GM18907 (cell line): Measurements from ENCODE around the gene TARM1.

Source experiments
- ATAC-seq: cut with Tn5 transposase; IDR thresholded peaks from one replicate; pipeline ENCODE4 v1.9.1; 2021; ENCODE audit warnings: mild to moderate bottlenecking, moderate library complexity; ENCODE audit not compliant: unreplicated experiment

Gene TARM1

DNA sequence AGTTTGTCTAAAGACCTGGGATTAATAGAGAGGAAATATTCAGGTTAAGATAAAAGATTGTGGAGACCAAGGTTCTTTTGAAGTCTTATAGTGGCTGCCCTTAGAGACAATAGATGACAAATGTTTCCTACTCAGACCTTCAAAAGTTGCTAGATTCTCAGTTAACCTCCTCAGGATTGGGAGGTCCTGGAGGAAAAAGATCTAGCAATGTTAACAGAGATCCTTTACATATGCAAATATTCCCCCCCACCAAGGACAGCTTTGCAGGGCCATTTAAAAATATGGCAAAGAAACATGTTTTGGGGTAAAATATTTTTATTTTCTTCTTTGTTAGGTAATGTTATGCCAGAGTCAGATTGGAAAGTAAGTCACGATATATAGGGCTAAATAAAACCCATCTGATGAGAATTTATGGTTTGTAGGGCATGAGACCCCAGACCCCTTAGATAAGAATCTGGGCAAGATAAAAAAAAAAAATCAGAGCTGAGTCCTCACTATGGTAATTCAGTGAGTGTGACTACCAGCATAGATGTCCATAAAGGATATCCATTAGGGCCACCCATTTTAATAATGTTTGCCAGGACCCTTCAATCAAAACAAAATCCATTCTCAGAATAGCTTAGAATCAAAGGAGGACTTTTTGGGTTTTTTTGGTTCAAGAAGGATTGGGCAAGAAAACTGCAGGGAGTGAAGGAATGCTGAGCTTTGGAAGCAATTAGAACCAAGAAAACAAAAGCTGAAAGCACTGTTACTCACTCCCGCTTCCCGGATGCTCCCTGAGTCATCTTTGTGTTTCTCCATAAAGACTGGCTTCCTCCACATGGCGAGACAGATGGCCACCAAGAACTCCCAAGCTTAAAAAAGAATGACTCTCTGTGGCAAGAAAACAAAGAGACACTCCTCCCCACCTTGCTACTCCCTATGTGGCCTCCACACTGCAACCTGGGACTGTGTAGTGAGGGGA lies 45.7 kb downstream of the TARM1 start:
- ATAC-seq = no peak

DNA sequence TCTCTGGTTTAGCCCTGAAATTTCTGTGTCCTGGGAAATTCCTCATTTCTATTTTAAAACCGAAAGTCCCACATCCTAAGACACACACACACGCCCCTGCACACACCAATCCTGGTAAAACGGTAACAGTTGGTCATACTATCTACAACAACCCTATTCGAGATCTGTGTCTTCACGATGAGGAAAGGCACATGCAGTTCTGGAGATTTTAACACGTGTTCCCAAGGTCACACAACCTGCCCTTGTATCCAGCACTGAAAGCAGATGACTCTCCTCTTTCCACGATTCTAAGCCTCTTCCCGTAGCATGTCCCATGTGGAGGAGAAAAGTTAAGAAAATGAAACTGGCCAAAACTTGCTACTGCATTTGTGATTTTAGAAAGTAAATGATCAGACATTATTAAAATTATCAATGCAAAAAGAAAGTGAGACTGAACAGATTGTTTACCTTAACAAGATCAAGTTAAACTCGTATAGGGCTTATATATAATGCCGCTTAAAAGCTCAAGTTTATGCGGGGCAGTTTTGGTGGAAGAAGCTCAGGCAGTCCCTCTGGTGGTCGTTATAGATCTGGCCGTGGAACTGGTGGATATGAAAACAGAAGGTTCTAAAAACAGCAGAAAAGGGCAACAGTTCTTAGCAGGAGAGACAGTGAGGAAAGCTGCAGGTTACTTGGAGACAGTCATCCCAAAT lies 50.1 kb downstream of the TARM1 start:
- no peak for ATAC-seq

DNA sequence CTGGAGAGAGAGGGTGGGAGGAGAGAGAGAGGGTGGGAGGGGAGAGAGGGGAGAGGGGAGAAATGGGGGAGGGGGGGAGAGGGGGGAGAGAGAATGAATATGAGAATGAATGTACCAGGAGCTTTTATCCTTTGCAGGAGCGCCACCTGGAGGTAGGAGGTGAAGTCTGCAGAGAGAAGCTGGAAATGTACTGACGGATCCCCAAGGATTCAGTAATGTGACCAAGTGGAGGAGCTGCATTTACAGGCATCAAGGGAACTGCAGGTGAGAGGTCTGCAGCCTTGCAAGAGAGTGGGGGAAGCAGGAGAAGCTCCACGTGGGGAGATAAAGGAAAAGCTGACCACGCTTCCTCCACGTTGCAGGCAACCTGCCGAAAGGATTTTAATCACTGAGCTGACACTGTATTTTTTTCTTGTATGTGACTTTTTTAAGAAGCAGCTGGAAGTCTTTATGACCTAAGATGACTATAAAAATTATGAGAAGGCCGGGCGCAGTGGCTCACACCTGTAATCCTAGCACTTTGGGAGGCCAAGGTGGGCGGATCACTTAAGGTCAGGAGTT lies 51.2 kb downstream of the TARM1 start:
- no peak for ATAC-seq

DNA sequence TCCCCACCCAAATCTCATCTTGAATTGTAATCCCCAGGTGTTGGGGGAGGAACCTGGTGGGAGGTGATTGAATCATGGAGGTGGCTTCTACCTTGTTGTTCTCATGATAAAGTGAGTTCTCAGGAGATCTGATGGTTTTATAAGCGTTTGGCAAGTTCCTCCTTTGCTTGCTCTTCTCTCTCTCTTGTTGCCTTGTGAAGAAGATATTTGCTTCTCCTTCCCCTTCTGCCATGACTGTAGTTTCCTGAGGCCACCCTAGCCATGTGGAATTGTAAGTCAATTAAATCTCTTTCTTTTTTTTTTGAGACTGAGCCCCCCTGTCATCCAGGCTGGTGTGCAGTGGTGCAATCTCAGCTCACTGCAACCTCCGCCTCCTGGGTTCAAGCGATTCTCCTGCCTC lies 51.9 kb downstream of the TARM1 start:
- ATAC-seq = no peak

DNA sequence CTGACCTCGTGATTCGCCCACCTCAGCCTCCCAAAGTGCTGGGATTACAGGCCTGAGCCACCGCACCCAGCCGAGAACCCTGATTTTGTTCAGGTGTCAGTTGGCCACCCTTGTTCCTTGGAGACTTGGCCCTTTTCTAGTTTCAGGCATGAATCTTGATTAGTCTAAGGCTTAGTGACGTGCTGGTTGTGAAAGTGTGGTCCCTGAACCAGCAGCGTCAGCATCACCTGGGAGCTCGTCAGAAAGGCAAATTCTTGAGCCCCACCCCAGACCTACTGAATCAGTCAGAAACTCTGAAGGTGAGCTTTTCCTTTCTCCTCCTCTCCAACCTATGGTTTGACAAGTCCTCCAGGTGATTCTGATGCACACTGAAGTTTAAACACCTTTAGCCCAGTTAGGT lies 54.5 kb downstream of the TARM1 start:
- ATAC-seq = no peak

DNA sequence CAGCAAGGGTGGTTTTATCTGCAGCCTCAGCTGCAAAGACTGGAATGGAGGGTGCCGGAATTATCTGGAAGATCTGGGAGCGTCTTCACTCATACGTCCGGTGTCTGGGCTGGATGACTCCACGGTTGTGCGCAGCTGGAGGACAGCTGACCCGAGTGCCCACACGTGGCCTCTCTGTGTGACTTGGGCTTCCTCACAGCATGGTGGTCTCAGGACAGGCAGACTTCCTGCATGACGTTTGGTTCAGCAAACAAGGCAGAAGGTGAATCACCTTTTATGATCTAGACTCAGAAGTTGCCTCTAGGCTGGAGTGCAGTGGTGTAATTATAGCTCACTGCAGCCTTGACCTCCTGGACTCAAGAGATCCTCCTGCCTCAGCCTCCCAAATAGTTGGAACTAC lies 56.5 kb downstream of the TARM1 start:
- ATAC-seq = no peak

DNA sequence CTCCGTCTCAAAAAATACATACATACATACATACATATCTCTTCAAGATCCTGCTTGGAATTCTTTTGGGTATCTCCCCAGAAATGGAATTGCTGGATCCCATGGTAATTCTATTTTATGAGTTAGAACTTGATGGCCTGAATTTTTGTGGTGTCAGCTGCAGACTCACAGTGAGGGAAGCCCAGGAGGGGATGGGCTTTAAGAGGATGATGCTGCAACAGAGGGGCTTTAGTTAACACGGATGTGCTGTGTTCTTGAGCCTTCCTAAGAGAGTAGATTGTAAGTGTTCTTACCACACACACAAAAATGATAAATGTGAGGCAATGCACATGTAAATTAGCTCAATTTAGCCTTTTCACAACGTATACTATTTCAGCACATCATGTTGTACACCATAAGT lies 58.0 kb downstream of the TARM1 start:
- no peak for ATAC-seq

DNA sequence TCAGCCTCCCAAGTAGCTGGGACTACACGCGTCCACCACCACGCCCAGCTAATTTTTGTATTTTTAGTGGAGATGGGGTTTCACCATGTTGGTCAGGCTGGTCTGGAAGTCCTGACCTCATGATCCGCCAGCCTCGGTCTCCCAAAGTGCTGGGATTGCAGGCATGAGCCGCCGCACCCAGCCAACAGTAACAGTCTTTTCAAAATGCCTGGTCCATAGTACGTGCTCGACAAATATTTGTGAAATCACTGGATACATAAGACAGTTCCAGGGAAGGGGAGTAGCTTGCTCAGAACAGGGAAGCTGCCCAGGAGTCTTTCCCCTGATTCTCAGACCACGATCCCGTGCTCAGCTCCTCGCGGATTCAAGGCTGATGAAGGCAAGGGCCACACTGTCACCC lies 59.2 kb downstream of the TARM1 start:
- ATAC-seq = no peak

DNA sequence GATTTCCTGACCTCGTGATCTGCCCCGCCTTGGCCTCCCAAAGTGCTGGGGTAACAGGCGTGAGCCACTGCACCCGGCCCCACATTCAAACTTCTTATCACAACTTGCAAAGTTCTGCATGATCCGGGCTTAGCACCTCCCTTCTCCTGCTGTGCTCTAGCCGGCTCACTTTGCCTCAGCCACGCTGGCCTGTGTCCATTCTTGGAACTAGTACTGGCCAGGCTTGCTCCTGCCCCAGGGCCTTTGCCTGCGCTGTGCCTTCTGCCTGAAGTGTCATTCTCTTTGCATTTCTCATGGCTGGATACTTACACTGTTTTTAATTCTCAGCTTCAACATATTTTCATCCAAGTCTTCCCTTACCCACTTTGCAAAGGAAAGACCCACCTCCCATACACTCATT lies 59.8 kb downstream of the TARM1 start:
- no peak for ATAC-seq
